ENCODE data around the gene ABHD4.
"Not testable (repeated sequence)": the region's sequence is repeated elsewhere in the genome, so short reads cannot be mapped to it uniquely, and the experiment has no call there.

Gene ABHD4

DNA sequence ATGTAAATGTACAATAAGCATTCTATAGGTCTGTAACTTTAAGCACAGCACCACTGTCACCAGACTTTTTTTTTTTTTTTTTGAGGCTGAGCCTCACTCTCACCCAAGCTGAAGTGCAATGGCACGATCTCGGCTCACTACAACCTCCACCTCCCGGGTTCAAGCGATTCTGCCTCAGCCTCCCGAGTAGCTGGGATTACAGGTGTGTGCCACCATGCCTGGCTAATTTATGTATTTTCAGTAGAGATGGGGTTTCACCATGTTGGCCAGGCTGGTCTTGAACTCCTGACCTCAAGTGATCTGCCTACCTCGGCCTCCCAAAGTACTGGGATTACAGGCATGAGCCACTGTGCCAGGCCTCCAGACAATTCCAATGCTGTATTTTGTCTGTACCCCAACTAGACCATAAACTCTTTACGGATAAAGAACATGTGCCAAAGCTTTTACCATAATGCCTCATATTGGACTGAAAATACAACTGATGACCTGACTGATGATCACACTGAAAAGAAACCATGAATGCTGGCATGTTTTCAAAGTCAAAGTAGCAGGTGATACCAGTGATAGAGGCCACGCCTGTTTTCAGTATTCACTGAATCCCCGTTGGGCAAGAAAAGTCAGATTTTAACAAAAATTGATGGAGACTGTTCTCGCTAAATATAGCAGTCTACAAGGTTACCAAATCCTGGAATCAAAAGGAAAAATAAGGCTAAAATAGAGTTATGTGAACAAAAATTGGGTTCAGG is 10.2 kb upstream of the ABHD4 start:
- not testable (repeated sequence) for H3K27me3 ChIP-seq (ENCODE audit: control insufficient read depth in 2 of 2, insufficient read depth in 2 of 2, low read length in 2 of 2); H3K36me3 ChIP-seq (ENCODE audit: control insufficient read depth in 2 of 2, insufficient read depth in 2 of 2, low read length in 2 of 2); H3K9me3 ChIP-seq (ENCODE audit: control insufficient read depth in 2 of 2, low read length in 2 of 2)
- peak overlapping the region; percentile 97 to 98 for H3K9ac ChIP-seq (ENCODE audit: low read depth in 1 of 2, low read length in 2 of 2)
- H3K4me1 ChIP-seq (ENCODE audit: control insufficient read depth in 2 of 2, insufficient read depth in 2 of 2, low read length in 2 of 2): peaks cover 15 to 22% of the 10 kb centered on the region in 2 donors
- peak overlapping the region; percentile 98 to 100 for H3K4me3 ChIP-seq (ENCODE audit: low read length in 2 of 2)
- H3K27ac ChIP-seq (ENCODE audit: low read depth in 2 of 2, low read length in 2 of 2): peak overlapping the region; percentile 92 to 99

DNA sequence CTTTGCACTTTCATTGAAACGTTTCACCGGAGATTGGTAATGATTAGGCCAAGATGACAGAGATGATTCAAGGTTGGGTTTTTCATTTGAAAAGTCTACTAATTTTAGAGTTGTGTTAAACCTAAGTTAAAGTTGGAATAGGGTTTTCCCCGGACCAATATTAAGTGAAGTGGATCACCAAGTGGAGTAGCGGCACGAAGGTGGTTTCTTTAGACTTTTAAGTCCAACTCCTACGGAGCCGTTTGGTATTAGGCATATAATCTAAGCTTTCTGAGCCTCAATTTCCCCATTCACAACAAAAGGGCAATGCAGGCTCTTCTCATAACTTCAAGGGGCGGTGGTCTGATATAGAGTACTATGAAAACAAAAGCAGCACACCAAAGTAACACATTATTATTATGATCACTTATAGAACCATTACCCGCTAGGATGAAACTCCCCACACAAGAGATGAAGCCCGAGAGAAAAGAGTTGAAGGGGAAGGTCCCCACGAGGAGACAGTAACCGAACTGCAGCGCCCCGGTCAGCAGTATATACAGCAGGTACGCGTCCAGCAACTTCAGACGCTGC is 9.5 kb upstream of the ABHD4 start:
- no peaks in the 10 kb centered on the region for H3K27me3 ChIP-seq (ENCODE audit: control insufficient read depth in 2 of 2, insufficient read depth in 2 of 2, low read length in 2 of 2)
- H3K27ac ChIP-seq (ENCODE audit: low read depth in 2 of 2, low read length in 2 of 2): peak overlapping the region; percentile 92 to 99
- peak overlapping the region; percentile 97 to 98 for H3K9ac ChIP-seq (ENCODE audit: low read depth in 1 of 2, low read length in 2 of 2)
- H3K4me1 ChIP-seq (ENCODE audit: control insufficient read depth in 2 of 2, insufficient read depth in 2 of 2, low read length in 2 of 2): peaks cover 21 to 24% of the 10 kb centered on the region in 2 donors
- peak overlapping the region; percentile 98 to 100 for H3K4me3 ChIP-seq (ENCODE audit: low read length in 2 of 2)
- no peaks in the 10 kb centered on the region for H3K9me3 ChIP-seq (ENCODE audit: control insufficient read depth in 2 of 2, low read length in 2 of 2)
- peaks cover 0 to 5% of the 10 kb centered on the region in 2 donors for H3K36me3 ChIP-seq (ENCODE audit: control insufficient read depth in 2 of 2, insufficient read depth in 2 of 2, low read length in 2 of 2)

DNA sequence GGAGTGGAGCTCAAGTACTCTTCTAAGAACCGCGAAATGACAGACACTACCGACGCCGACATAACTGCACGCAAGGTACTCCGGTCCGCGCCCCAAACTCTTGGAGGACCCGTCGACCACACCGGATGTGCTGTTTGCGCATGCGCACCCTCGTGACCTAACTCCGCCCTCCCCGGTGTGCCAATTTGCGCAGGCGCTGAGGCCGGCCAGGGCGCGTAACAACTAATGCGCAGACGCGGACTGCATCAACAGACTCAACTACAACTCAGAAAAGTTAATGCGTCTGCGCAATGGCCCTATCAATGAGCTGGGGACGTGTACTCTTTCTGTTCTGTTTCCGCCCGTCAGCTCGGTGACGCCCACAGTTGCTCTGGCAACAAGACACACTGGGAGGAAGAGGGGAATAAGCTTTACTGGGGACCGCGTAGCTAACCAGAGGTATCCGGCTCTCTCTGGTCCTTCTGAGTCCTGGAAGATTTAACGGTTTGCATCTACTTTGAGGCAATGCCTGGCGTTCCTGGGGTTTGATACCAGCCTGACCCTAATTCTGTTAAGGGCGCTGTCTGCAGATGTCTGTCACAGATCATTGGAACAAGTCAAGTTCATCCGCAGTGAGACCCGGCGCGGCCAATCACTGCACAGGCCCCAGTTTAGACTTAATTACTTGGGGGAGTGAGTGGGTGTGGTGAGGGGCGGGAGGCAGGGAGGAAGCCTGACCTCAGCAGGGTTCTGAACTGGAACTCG is 8.8 kb upstream of the ABHD4 start, which contains the start of gene DAD1:
TSS of gene DAD1 (minus strand) at position 129 of the 744 bp plus-strand sequence. CDS start at position 62, 67 bp downstream.
- Histone ChIP-seq H3K36me3 (ENCODE audit: control insufficient read depth in 2 of 2, insufficient read depth in 2 of 2, low read length in 2 of 2) (no peaks in the 10 kb centered on the region), H3K9ac (ENCODE audit: low read depth in 1 of 2, low read length in 2 of 2) (peak within 1 kb of the TSS; percentile 97 to 98), H3K27me3 (ENCODE audit: control insufficient read depth in 2 of 2, insufficient read depth in 2 of 2, low read length in 2 of 2) (no peaks in the 10 kb centered on the region), H3K27ac (ENCODE audit: low read depth in 2 of 2, low read length in 2 of 2) (peak within 1 kb of the TSS; percentile 97 to 99), H3K9me3 (ENCODE audit: control insufficient read depth in 2 of 2, low read length in 2 of 2) (no peaks in the 10 kb centered on the region), H3K4me3 (ENCODE audit: low read length in 2 of 2) (peak within 1 kb of the TSS; percentile 98 to 100), H3K4me1 (ENCODE audit: control insufficient read depth in 2 of 2, insufficient read depth in 2 of 2, low read length in 2 of 2) (peaks cover 23 to 27% of the 10 kb centered on the region in 2 donors)

DNA sequence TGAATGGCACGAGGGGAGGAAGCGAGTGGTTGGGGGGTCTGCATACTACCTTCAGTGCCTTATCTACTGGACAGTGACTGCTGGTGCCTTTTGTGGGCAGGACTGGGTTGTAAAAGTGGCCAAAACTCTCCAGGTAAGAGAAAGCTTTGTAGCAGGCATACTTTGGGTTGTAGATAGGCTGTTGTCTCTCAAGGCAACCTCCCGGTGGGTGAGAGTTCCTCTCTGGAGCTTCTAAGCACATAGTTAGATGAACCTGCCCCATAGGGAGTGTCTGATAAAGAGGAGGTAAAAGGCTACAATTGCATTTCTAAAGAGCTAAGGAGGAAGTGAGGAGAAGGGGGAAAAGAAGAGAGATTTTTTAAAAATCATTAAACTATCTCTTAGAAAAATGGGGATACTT is 4.9 kb upstream of the ABHD4 start:
- Histone ChIP-seq H3K4me1 (ENCODE audit: control insufficient read depth in 2 of 2, insufficient read depth in 2 of 2, low read length in 2 of 2) (peaks cover 20 to 22% of the 10 kb centered on the region in 2 donors), H3K4me3 (ENCODE audit: low read length in 2 of 2) (no peak overlapping the region), H3K36me3 (ENCODE audit: control insufficient read depth in 2 of 2, insufficient read depth in 2 of 2, low read length in 2 of 2) (no peaks in the 10 kb centered on the region), H3K27me3 (ENCODE audit: control insufficient read depth in 2 of 2, insufficient read depth in 2 of 2, low read length in 2 of 2) (no peaks in the 10 kb centered on the region), H3K9me3 (ENCODE audit: control insufficient read depth in 2 of 2, low read length in 2 of 2) (no peaks in the 10 kb centered on the region), H3K27ac (ENCODE audit: low read depth in 2 of 2, low read length in 2 of 2) (peak overlapping the region in 1 of 2 donors; percentile 29), H3K9ac (ENCODE audit: low read depth in 1 of 2, low read length in 2 of 2) (no peak overlapping the region)

DNA sequence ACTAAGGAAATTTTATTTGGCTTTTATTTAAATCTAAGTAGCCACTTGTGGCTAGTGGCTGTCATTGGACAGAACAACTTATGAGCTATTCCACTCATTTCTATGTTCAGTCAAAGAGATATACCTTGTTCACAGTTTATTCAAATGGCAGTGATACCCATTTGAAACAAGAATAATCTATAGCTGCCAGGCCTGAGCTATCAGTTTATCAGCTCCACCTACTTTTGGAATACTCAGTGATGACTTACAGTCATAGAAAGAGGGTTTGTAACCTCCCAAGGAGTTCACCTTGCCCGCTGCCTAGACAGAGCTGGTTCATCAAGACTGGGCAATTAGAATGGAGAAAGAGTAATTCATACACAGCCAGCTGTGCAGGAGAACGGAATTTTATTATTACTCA is 4.5 kb upstream of the ABHD4 start:
- H3K36me3 ChIP-seq (ENCODE audit: control insufficient read depth in 2 of 2, insufficient read depth in 2 of 2, low read length in 2 of 2): no peaks in the 10 kb centered on the region

DNA sequence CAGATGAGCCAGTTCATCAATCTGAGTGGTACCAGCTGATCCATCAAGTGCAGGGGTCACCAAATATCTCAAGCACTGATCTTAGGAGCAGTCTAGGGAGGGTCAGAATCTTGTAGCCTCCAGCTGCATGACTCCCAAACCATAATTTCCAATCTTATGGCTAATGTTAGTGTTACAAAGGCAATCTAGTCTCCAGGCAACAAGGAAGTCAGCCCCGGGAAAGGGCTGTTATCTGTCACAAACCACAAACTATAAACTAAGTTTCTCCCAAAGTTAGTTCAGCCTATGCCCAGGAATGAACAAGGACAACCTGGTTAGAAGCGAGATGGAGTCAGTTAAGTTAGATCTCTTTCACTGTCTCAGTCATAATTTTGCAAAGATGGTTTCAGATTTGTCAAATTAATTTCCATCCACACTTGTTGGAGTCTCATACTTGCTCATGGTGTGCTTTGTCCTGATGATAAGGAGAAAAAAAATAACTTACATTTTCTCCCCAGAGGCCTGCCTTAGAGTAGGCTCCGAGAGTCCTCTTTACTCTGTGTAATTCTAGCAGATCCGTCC is 3.9 kb upstream of the ABHD4 start:
- Histone ChIP-seq H3K27me3 (ENCODE audit: control insufficient read depth in 2 of 2, insufficient read depth in 2 of 2, low read length in 2 of 2) (no peaks in the 10 kb centered on the region), H3K36me3 (ENCODE audit: control insufficient read depth in 2 of 2, insufficient read depth in 2 of 2, low read length in 2 of 2) (no peaks in the 10 kb centered on the region), H3K4me1 (ENCODE audit: control insufficient read depth in 2 of 2, insufficient read depth in 2 of 2, low read length in 2 of 2) (peaks cover 17 to 26% of the 10 kb centered on the region in 2 donors), H3K9me3 (ENCODE audit: control insufficient read depth in 2 of 2, low read length in 2 of 2) (no peaks in the 10 kb centered on the region), H3K4me3 (ENCODE audit: low read length in 2 of 2) (no peak overlapping the region), H3K9ac (ENCODE audit: low read depth in 1 of 2, low read length in 2 of 2) (no peak overlapping the region), H3K27ac (ENCODE audit: low read depth in 2 of 2, low read length in 2 of 2) (peak overlapping the region; percentile 9 to 29)

More for the DNA sequence above, 4.5 kb upstream of the ABHD4 start:
- H3K9me3 ChIP-seq (ENCODE audit: control insufficient read depth in 2 of 2, low read length in 2 of 2): no peaks in the 10 kb centered on the region
- no peak overlapping the region for H3K4me3 ChIP-seq (ENCODE audit: low read length in 2 of 2)
- peaks cover 16 to 19% of the 10 kb centered on the region in 2 donors for H3K4me1 ChIP-seq (ENCODE audit: control insufficient read depth in 2 of 2, insufficient read depth in 2 of 2, low read length in 2 of 2)
- no peaks in the 10 kb centered on the region for H3K27me3 ChIP-seq (ENCODE audit: control insufficient read depth in 2 of 2, insufficient read depth in 2 of 2, low read length in 2 of 2)
- H3K27ac ChIP-seq (ENCODE audit: low read depth in 2 of 2, low read length in 2 of 2): peak overlapping the region in 1 of 2 donors; percentile 29
- H3K9ac ChIP-seq (ENCODE audit: low read depth in 1 of 2, low read length in 2 of 2): no peak overlapping the region

DNA sequence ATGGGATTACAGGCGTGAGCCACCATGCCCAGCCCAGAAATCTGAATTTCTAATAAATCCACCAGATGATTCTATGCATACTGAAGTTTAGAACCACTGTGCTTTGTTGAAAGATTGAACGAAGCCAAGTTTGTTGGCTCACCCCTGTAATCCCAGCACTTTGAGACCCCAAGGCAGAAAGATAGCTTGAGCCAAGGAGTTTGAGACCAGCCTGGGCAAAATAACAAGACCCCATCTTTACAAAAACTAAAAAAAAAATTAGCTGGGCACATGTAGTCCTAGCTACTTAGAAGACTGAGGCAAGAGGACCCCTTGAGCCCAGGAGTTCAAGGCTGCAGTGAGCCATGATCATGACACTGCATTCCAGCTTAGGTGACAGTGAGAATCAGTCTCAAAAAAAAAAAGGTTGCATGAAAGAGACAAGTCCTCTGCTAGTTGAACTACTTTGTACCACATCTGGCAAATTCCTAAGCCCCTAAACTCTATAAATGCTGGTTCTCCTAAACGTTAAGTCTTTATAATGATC is 1.7 kb upstream of the ABHD4 start:
- H3K27ac ChIP-seq (ENCODE audit: low read depth in 2 of 2, low read length in 2 of 2): no peak overlapping the region

DNA sequence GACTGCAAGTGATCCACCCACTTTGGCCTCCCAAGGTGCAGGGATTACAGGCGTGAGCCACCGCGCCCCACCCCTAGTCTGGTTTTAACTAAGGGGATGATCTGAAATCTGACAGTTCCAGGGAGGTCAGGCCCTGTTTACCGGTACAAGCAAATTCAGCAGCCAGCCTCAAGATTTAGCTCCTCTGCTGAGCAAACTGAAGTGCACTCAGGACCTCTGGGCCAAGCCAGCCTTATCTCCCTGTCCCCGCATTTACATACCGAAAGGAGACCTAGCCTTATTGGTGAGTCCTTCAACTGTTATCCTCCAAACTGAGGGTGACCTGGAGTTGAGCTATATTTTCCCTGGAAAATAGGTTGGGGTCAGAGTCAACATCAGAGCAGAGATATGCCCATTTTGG is 835 bp upstream of the ABHD4 start:
- H3K27ac ChIP-seq (ENCODE audit: low read depth in 2 of 2, low read length in 2 of 2): no peak overlapping the region
- H3K9me3 ChIP-seq (ENCODE audit: control insufficient read depth in 2 of 2, low read length in 2 of 2): no peaks in the 10 kb centered on the region
- H3K36me3 ChIP-seq (ENCODE audit: control insufficient read depth in 2 of 2, insufficient read depth in 2 of 2, low read length in 2 of 2): peaks cover 10% of the 10 kb centered on the region in 2 donors
- peaks cover 16 to 24% of the 10 kb centered on the region in 2 donors for H3K4me1 ChIP-seq (ENCODE audit: control insufficient read depth in 2 of 2, insufficient read depth in 2 of 2, low read length in 2 of 2)
- no peaks in the 10 kb centered on the region for H3K27me3 ChIP-seq (ENCODE audit: control insufficient read depth in 2 of 2, insufficient read depth in 2 of 2, low read length in 2 of 2)
- no peak overlapping the region for H3K9ac ChIP-seq (ENCODE audit: low read depth in 1 of 2, low read length in 2 of 2)
- peak overlapping the region in 1 of 2 donors; percentile 76 for H3K4me3 ChIP-seq (ENCODE audit: low read length in 2 of 2)

More for the DNA sequence above, 1.7 kb upstream of the ABHD4 start:
- peaks cover 16 to 24% of the 10 kb centered on the region in 2 donors for H3K4me1 ChIP-seq (ENCODE audit: control insufficient read depth in 2 of 2, insufficient read depth in 2 of 2, low read length in 2 of 2)
- H3K36me3 ChIP-seq (ENCODE audit: control insufficient read depth in 2 of 2, insufficient read depth in 2 of 2, low read length in 2 of 2): peaks cover 1% of the 10 kb centered on the region in 2 donors
- no peak overlapping the region for H3K9ac ChIP-seq (ENCODE audit: low read depth in 1 of 2, low read length in 2 of 2)
- H3K9me3 ChIP-seq (ENCODE audit: control insufficient read depth in 2 of 2, low read length in 2 of 2): no peaks in the 10 kb centered on the region
- no peak overlapping the region for H3K4me3 ChIP-seq (ENCODE audit: low read length in 2 of 2)
- no peaks in the 10 kb centered on the region for H3K27me3 ChIP-seq (ENCODE audit: control insufficient read depth in 2 of 2, insufficient read depth in 2 of 2, low read length in 2 of 2)

DNA sequence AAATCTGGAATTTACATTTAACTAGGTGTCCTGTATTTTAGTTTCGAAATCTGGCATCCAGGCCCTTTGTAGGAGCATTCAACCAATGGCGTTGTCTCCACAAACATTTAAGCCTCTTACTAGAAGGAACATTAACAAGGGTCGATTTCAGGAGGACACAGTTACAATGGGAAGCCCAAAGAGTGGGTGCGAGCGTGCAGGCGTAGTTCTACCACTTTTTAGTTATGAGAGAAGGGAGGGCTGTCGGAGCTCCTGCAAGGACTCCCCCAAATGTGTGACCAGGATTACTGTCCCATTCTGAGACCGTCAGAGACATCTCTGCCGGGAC is 365 bp upstream of the ABHD4 start:
- peaks cover 16 to 24% of the 10 kb centered on the region in 2 donors for H3K4me1 ChIP-seq (ENCODE audit: control insufficient read depth in 2 of 2, insufficient read depth in 2 of 2, low read length in 2 of 2)
- H3K27me3 ChIP-seq (ENCODE audit: control insufficient read depth in 2 of 2, insufficient read depth in 2 of 2, low read length in 2 of 2): no peaks in the 10 kb centered on the region
- H3K9me3 ChIP-seq (ENCODE audit: control insufficient read depth in 2 of 2, low read length in 2 of 2): no peaks in the 10 kb centered on the region
- peaks cover 14% of the 10 kb centered on the region in 2 donors for H3K36me3 ChIP-seq (ENCODE audit: control insufficient read depth in 2 of 2, insufficient read depth in 2 of 2, low read length in 2 of 2)
- peak overlapping the region; percentile 71 to 86 for H3K9ac ChIP-seq (ENCODE audit: low read depth in 1 of 2, low read length in 2 of 2)
- H3K4me3 ChIP-seq (ENCODE audit: low read length in 2 of 2): peak overlapping the region; percentile 76 to 80
- H3K27ac ChIP-seq (ENCODE audit: low read depth in 2 of 2, low read length in 2 of 2): peak overlapping the region; percentile 80 to 85

All from mucosa of rectum (tissue), 2 donors.